Stimulated activated CD4-positive, alpha-beta T cell treated with anti-CD3 and anti-CD28 coated beads, Interleukin-15, amount 100 ng/mL, for 48 hours (primary cell): ENCODE data around the gene SLC16A7.
"Not testable (repeated sequence)": the region's sequence is repeated elsewhere in the genome, so short reads cannot be mapped to it uniquely, and the experiment has no call there.

ENCODE experiments used
- DNase-seq, 2 donors: peaks; one replicate each; pipeline ENCODE4 v3.0.0-alpha.2; 2020; ENCODE audit warnings: low read depth in 2 of 2

Gene SLC16A7

GRCh38 chr12:59595883-59596540, at the start of gene SLC16A7:
TSS of gene SLC16A7 (plus strand) at chr12:59596029. CDS start at chr12:59704802, 108,773 bp downstream.
- peak; percentile 76 to 78 for DNase-seq

GRCh38 chr12:59548930-59549329, 46.9 kb upstream of the SLC16A7 start:
- no peak for DNase-seq

DNA sequence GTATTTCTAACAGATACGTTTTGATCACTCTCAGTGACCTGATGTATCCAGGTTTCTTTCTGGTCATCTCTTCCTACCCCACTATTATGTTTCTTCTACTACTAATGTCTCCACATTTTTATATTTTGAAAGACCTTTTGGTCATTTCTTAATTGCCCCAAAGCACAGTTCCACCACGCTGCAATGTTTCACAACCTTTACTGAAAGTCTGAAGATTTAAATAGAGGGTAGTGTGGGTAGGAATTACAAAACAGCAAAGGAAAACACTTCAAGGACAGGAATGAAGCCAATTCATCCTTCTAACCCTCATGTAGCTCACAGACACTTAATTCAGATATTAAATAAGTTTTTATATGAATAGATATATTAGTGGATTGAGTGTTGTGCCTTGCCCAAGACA, 36.1 kb upstream of the SLC16A7 start:
- DNase-seq: no peak

GRCh38 chr12:59570145-59570544, 25.7 kb upstream of the SLC16A7 start:
- no peak for DNase-seq

DNA sequence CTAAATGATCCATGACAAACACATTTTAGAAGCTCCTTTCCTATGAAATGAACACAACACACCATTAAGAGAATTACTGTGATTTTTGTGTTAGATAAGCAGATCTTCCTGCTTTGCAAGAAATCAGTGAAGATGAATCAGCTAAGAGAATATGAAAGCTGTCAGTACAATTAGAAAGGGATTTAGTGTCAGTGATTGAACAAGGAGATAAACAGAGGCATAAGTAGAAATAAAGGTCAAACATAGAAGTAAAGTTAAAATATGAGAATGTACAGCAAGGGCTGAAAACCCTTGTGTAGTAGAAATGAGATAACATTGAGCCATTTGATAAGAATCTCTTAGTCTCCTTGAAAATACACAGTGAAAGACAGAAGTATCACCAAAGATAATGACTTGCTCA, 21.4 kb upstream of the SLC16A7 start:
- no peak for DNase-seq

- no peak for DNase-seq
Observed at GRCh38 chr12:59575826-59576225, 20.0 kb upstream of the SLC16A7 start.

DNA sequence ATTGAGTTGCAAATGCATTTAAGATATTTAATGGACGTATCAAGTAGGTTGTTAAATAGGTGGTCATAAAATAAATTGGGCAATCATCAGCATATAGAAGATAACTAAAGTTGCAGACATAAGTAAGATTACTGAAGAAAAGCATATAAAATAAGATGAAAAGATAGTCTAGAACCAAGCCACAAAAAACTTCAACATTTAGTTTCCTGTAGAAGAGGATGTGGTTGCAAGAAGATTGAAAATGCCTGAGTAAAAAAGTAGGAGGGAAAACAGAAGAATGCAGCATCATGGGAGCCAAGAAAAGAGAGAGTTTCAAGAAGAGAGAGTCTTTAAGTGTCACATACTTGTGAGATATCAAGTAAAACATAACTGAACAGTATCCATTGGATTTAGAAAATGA, 17.6 kb upstream of the SLC16A7 start:
- DNase-seq: no peak

DNA sequence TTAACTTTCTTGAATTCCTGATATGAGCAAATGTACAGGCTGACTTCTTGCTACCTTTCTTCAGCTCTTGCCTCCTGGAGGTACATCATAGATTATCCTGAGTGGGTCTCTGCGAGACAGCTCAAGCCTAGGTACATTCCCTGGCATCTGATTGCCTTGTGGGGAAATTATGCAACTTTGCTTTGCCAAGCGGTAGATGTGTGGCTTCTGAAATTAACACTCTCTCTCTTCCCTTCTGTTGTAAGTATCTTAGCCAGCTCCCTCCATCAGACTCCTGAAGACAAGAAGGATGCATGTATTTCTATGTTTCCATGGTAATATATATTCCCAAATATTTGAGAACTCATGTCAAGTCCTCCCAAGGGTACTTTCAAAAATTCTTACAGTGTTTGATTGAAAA, 16.2 kb upstream of the SLC16A7 start:
- no peak for DNase-seq

GRCh38 chr12:59580050-59580449, 15.8 kb upstream of the SLC16A7 start:
- no peak for DNase-seq

- no peak for DNase-seq
Observed at GRCh38 chr12:59583003-59583712, 12.7 kb upstream of the SLC16A7 start.

DNA sequence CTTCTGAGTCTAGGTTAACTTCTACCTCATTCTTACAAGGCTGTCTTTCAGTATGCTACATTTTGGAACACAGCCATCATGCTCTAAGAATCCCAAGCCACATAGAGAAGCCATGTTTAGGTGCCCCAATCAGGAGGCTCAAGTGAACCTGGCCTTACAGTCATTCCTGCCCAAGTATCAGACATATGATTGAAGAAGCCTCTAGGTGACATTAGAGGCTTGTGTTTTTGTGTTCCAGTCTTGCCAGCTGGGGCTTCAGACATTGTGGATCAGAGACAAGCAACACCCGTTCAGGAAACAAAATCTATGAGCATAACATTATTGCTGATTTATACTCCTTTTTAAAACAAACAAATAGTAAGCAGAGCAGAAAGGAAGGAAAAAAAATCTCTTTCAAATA, 8.1 kb upstream of the SLC16A7 start:
- DNase-seq: no peak

DNA sequence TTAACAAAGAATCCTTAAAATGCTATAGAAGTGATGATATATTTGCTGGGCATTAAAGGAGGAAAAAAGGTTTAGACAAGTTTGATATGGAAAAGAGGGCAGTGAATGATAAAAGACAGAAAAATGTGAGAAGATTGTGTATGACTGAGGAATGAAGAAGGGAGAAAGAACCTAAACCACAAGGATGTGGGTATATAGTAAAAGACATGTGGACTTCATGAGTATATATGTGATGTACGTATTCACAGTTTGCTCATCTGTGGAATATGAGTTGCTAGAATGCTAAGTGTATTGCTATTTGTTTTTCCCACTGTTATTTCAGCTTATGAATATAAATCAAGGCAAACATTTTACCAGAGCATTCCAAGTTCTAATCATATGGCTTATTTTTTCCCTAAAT, 2.1 kb upstream of the SLC16A7 start:
- DNase-seq: no peak

DNA sequence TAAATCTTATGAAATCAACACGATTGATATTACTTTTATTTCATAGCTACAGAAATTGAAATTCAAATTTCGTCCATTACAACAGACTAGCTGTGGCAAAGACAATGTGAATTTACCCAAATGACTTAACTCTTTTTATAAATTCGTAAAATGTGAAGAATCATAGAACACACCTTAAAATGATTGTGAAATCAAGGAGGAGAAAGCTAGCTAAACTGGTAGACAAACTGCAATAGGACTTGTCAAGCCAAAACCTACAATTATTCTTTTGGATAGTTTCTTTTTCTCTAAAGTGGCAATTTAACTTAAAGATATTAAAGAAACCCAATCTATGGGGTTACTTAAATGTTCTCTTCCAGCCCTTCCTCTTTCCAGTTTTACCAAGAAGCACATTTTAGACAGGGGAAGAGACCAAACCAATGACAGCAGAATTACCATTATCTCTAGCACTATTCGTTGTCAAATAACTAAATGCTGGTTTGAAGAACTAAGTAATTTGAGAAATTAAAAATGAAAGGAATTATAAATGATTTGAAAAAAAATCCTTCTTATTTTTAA, 807 bp upstream of the SLC16A7 start:
- no peak for DNase-seq

DNA sequence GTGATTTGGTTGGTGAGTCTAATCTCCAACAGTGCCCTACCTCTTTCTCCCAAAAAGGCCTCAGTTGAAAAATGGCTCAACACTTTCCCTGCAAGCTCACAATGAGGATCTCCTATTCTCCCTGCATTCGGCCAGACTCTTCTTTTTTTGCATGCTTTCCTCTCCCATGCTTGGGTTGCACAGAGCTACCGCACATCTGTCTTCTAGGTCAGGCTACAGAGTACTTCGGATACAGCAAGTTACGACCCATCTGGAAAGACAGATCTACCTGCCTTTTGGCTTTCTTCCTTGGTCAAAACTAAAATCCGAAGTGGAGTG, 305 bp upstream of the SLC16A7 start:
- DNase-seq: no peak

GRCh38 chr12:59597385-59597781, 1.6 kb downstream of the SLC16A7 start:
- DNase-seq: peak; percentile 61 to 65

GRCh38 chr12:59600171-59600570, 4.3 kb downstream of the SLC16A7 start:
- no peak for DNase-seq

- DNase-seq: no peak
Observed at GRCh38 chr12:59603754-59604153, 7.9 kb downstream of the SLC16A7 start.

DNA sequence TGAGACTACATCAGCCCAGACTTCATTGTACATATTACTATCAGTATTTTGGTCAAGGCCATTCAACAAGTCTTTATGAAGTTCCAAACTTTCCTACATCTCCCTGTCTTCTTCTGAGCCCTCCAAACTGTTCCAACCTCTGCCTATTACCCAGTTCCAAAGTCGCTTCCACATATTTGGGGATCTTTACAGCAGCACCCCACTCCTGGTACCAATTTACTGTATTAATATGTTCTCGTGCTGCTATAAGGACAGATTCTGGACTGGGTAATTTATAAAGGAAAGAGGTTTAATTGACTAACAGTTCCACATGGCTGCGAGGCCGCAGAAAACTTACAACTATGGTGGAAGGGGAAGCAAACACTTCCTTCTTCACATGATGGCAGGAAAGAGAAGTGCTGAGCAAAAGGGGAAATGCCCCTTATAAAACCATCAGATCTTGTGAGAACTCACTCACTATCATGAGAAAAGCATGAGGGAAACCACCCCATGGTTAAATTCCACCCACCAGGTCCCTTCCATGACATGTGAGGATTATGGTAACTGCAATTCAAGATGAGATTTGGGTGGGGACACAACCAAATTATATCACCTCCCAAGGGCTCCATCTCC, 17.1 kb downstream of the SLC16A7 start:
- DNase-seq: not testable (repeated sequence)

DNA sequence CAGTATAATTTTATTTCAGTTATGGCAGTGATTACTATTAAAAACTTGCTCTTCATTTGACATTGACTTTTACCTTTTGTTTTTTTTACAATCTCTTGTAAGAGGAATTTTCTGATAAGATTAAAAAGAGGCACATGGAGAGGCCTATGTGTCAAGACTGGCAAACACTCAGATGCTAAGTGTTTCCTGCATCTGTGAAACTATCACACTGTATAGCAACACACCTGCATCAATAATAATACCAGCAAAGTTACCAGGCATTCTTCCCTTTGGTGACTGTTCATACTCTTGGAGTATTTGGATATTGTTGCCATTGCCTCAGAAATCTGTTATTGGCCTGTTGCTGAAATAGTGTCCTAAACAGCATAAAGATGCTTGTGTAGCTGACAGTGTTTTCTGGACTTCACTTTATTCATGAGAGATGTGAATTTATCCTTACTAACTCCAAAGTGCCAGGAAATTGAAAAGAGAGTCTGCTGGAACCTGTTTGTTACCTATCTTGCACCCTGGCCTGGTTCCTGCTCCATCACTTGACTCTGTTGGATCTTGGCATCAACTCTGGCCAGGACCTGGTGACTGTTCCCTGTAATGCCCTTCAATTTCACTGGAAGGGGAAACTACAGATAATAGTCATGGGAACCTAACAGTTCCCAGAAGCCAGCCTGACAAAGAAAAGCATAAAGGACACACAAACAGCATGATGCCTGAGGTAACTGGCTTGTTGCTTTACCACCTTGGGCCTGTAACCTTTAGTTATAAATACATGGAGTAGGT, 19.8 kb downstream of the SLC16A7 start:
- DNase-seq: no peak

GRCh38 chr12:59619461-59620240, 23.8 kb downstream of the SLC16A7 start:
- no peak for DNase-seq

DNA sequence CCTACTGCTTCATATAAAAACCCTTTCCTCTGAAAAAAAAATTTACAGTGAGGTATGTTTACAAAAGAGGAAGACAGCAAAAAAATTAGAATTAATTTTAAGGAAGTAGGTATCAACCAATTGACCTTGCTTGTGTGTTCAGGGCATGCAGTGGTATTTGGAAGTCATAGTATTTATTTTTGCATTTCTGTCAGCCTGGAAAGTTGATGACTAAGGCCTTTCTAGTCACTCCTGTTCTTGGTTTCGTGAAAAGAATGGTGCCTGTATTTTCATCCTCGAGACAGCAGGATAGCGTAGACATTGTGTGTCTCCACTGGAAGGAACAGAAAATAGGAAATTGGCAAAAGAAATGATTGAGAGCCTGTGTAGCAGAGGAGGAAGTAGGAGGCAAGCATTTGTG, 24.5 kb downstream of the SLC16A7 start:
- DNase-seq: no peak
